Measurements from ENCODE around the gene CCNB1IP1.

- TF ChIP-seq BACH2 (CRISPR knock-in tag; IDR thresholded peaks at IDR 0.05; ENCODE audit: borderline replicate concordance), result no peak
- no peak for TF ChIP-seq SNAI2 (CRISPR knock-in tag; IDR thresholded peaks at IDR 0.05)
- TF ChIP-seq, protein P1, sequence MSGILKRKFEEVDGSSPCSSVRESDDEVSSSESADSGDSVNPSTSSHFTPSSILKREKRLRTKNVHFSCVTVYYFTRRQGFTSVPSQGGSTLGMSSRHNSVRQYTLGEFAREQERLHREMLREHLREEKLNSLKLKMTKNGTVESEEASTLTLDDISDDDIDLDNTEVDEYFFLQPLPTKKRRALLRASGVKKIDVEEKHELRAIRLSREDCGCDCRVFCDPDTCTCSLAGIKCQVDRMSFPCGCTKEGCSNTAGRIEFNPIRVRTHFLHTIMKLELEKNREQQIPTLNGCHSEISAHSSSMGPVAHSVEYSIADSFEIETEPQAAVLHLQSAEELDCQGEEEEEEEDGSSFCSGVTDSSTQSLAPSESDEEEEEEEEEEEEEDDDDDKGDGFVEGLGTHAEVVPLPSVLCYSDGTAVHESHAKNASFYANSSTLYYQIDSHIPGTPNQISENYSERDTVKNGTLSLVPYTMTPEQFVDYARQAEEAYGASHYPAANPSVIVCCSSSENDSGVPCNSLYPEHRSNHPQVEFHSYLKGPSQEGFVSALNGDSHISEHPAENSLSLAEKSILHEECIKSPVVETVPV (CRISPR knock-in tag; IDR thresholded peaks at IDR 0.05), result no peak
- TF ChIP-seq, protein P2, sequence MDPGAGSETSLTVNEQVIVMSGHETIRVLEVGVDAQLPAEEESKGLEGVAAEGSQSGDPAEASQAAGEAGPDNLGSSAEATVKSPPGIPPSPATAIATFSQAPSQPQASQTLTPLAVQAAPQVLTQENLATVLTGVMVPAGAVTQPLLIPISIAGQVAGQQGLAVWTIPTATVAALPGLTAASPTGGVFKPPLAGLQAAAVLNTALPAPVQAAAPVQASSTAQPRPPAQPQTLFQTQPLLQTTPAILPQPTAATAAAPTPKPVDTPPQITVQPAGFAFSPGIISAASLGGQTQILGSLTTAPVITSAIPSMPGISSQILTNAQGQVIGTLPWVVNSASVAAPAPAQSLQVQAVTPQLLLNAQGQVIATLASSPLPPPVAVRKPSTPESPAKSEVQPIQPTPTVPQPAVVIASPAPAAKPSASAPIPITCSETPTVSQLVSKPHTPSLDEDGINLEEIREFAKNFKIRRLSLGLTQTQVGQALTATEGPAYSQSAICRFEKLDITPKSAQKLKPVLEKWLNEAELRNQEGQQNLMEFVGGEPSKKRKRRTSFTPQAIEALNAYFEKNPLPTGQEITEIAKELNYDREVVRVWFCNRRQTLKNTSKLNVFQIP (CRISPR knock-in tag; IDR thresholded peaks at IDR 0.05; ENCODE audit: borderline replicate concordance, low read depth), result no peak
- TF ChIP-seq GLIS3 (CRISPR knock-in tag; IDR thresholded peaks at IDR 0.05), result no peak
- no peak for TF ChIP-seq ZFP30 (CRISPR knock-in tag; IDR thresholded peaks at IDR 0.05)
- no peak for TF ChIP-seq RARB (CRISPR knock-in tag; IDR thresholded peaks at IDR 0.05)
- no peak for TF ChIP-seq ZNF565 (CRISPR knock-in tag; conservative IDR thresholded peaks at IDR 0.05; ENCODE audit: low read depth)
- no peak for TF ChIP-seq ARNTL (CRISPR knock-in tag; IDR thresholded peaks at IDR 0.05; ENCODE audit: borderline replicate concordance, low read depth)
- TF ChIP-seq, protein P3, sequence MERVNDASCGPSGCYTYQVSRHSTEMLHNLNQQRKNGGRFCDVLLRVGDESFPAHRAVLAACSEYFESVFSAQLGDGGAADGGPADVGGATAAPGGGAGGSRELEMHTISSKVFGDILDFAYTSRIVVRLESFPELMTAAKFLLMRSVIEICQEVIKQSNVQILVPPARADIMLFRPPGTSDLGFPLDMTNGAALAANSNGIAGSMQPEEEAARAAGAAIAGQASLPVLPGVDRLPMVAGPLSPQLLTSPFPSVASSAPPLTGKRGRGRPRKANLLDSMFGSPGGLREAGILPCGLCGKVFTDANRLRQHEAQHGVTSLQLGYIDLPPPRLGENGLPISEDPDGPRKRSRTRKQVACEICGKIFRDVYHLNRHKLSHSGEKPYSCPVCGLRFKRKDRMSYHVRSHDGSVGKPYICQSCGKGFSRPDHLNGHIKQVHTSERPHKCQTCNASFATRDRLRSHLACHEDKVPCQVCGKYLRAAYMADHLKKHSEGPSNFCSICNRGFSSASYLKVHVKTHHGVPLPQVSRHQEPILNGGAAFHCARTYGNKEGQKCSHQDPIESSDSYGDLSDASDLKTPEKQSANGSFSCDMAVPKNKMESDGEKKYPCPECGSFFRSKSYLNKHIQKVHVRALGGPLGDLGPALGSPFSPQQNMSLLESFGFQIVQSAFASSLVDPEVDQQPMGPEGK (CRISPR knock-in tag; IDR thresholded peaks at IDR 0.05; ENCODE audit: borderline replicate concordance), result no peak
Observed at GRCh38 chr14:20294636-20295035, 38.4 kb downstream of the CCNB1IP1 start.

Data from SK-N-SH treated with all-trans-retinoic acid at 6 μM for 48 hours (cell line).